WTC11 (cell line): ENCODE measurements around the gene ZNF672. TPM values are rescaled to one million over a fixed set of nuclear protein-coding genes. Genes with fewer than 3 reads are reported as not detected.

Experiments used
- ATAC-seq: fragments of 200-7000 bp; cut with Tn5 transposase; 2 replicates; pipeline ENCODE4 v1.10.0; 2021; ENCODE audit warnings: mild to moderate bottlenecking, moderate library complexity
- CTCF ChIA-PET: fragments of 300-600 bp; sonication (Branson Sonifier 250); formaldehyde crosslinking; loops from one replicate; lab custom pipeline; 2021; ENCODE audit warnings: antibody characterized with exemption; lab: Charles Lee
- POLR2A ChIA-PET: fragments of 350-600 bp; sonication (Branson Sonifier 250); formaldehyde crosslinking; loops from one replicate; lab custom pipeline; 2021; ENCODE audit warnings: antibody characterized with exemption; lab: Charles Lee
- DNase-seq: peaks from one replicate; pipeline ENCODE4 v3.0.0; 2021; ENCODE audit warnings: low spot score
- H3K27ac Mint-ChIP-seq: 2 replicates; pipeline ENCODE4 v1.8.0; 2021; ENCODE audit warnings: mixed read lengths
- H3K27me3 Mint-ChIP-seq: 2 replicates; pipeline ENCODE4 v1.8.0; 2021; ENCODE audit warnings: low read depth, mild to moderate bottlenecking, moderate library complexity, mixed read lengths
- H3K36me3 Mint-ChIP-seq: 2 replicates; pipeline ENCODE4 v1.8.0; 2021; ENCODE audit warnings: mixed read lengths
- H3K4me1 Mint-ChIP-seq: 2 replicates; pipeline ENCODE4 v1.8.0; 2022; ENCODE audit warnings: mixed read lengths
- H3K4me3 Mint-ChIP-seq: 2 replicates; pipeline ENCODE4 v1.8.0; 2021; ENCODE audit warnings: mild to moderate bottlenecking, moderate library complexity, mixed read lengths
- H3K9me3 Mint-ChIP-seq: 2 replicates; pipeline ENCODE4 v1.8.0; 2021; ENCODE audit warnings: mixed read lengths
- ATF2 ChIP-seq: sonication (generic); formaldehyde crosslinking; IDR thresholded peaks from 2 replicates; pipeline ENCODE4 v1.8.1; 2022; ENCODE audit warnings: low read depth, missing genetic modification reagents, borderline replicate concordance
- CDX4 ChIP-seq: fragments of 250-450 bp; sonication (Bioruptor Pico); IDR thresholded peaks from 2 replicates; pipeline ENCODE4 v1.9.0; 2021; ENCODE audit warnings: moderate library complexity, mild to moderate bottlenecking, inconsistent platforms, borderline replicate concordance
- EMX1 ChIP-seq: fragments of 250-450 bp; sonication (Bioruptor Pico); IDR thresholded peaks from 2 replicates; pipeline ENCODE4 v1.8.0; 2021; ENCODE audit warnings: mild to moderate bottlenecking
- ERG ChIP-seq: fragments of 250-450 bp; sonication (Bioruptor Pico); IDR thresholded peaks from 2 replicates; pipeline ENCODE4 v1.8.0; 2021; ENCODE audit warnings: mild to moderate bottlenecking
- ESRRA ChIP-seq: sonication (generic); formaldehyde crosslinking; IDR thresholded peaks from 2 replicates; pipeline ENCODE4 v1.8.1; 2022; ENCODE audit warnings: mild to moderate bottlenecking, missing genetic modification reagents, borderline replicate concordance
- JAZF1 ChIP-seq: fragments of 250-450 bp; sonication (Bioruptor Pico); IDR thresholded peaks from 2 replicates; pipeline ENCODE4 v1.9.0; 2021; ENCODE audit warnings: moderate library complexity, mild to moderate bottlenecking, inconsistent platforms
- MLX ChIP-seq: sonication (generic); formaldehyde crosslinking; IDR thresholded peaks from 2 replicates; pipeline ENCODE4 v1.8.1; 2023; ENCODE audit warnings: mild to moderate bottlenecking, missing genetic modification reagents, moderate library complexity
- NR1H2 ChIP-seq: sonication (generic); formaldehyde crosslinking; IDR thresholded peaks from 2 replicates; pipeline ENCODE4 v1.9.0; 2021; ENCODE audit warnings: mild to moderate bottlenecking, moderate library complexity, missing genetic modification reagents
- NR3C1 ChIP-seq: sonication (generic); formaldehyde crosslinking; conservative IDR thresholded peaks from 2 replicates; pipeline ENCODE4 v1.8.1; 2023; ENCODE audit warnings: low read depth, mild to moderate bottlenecking, missing genetic modification reagents
- RORB ChIP-seq: fragments of 250-450 bp; sonication (Bioruptor Pico); IDR thresholded peaks from 2 replicates; pipeline ENCODE4 v1.9.0; 2021; ENCODE audit warnings: mild to moderate bottlenecking
- SMAD3 ChIP-seq: sonication (generic); formaldehyde crosslinking; IDR thresholded peaks from 2 replicates; pipeline ENCODE4 v1.8.0; 2022; ENCODE audit warnings: missing genetic modification reagents, mild to moderate bottlenecking, borderline replicate concordance
- SMAD4 ChIP-seq: sonication (generic); formaldehyde crosslinking; IDR thresholded peaks from 2 replicates; pipeline ENCODE4 v1.8.0; 2022; ENCODE audit warnings: mild to moderate bottlenecking, missing genetic modification reagents
- SOX15 ChIP-seq: fragments of 250-450 bp; sonication (Bioruptor Pico); IDR thresholded peaks from 2 replicates; pipeline ENCODE4 v1.9.0; 2021; ENCODE audit warnings: mild to moderate bottlenecking
- TCF7 ChIP-seq: sonication (generic); formaldehyde crosslinking; IDR thresholded peaks from 2 replicates; pipeline ENCODE4 v1.8.0; 2022; ENCODE audit warnings: mild to moderate bottlenecking, low read depth, missing genetic modification reagents, moderate library complexity
- USF2 ChIP-seq: sonication (generic); formaldehyde crosslinking; IDR thresholded peaks from 2 replicates; pipeline ENCODE4 v1.8.1; 2023; ENCODE audit warnings: mild to moderate bottlenecking, missing genetic modification reagents, moderate library complexity
- ZBTB43 ChIP-seq: sonication (generic); formaldehyde crosslinking; IDR thresholded peaks from 2 replicates; pipeline ENCODE4 v1.8.1; 2023; ENCODE audit warnings: mild to moderate bottlenecking, missing genetic modification reagents
- ZNF138 ChIP-seq: sonication (generic); formaldehyde crosslinking; conservative IDR thresholded peaks from 2 replicates; pipeline ENCODE4 v1.8.1; 2022; ENCODE audit warnings: mild to moderate bottlenecking, moderate library complexity, missing genetic modification reagents
- ZNF281 ChIP-seq: sonication (generic); formaldehyde crosslinking; IDR thresholded peaks from 2 replicates; pipeline ENCODE4 v1.8.0; 2023; ENCODE audit warnings: mild to moderate bottlenecking, missing genetic modification reagents
- ZNF317 ChIP-seq: sonication (generic); formaldehyde crosslinking; IDR thresholded peaks from 2 replicates; pipeline ENCODE4 v1.8.1; 2023; ENCODE audit warnings: low read depth, mild to moderate bottlenecking, moderate library complexity, missing genetic modification reagents, borderline replicate concordance
- ZNF396 ChIP-seq: fragments of 250-450 bp; sonication (Bioruptor Pico); IDR thresholded peaks from 2 replicates; pipeline ENCODE4 v1.8.0; 2021; ENCODE audit warnings: mild to moderate bottlenecking, moderate library complexity, borderline replicate concordance
- total RNA-seq: library from RNA; stranded (reverse); gene quantifications from 3 replicates; pipeline ENCODE4 v1.2.3, GENCODE V29; 2021

The ZNF672 gene
- total RNA-seq, 1 experiment from 2014 or later, result 37.9 TPM

GRCh38 chr1:248849637-248850036, 11.6 kb downstream of the ZNF672 start:
- Mint-ChIP-seq H3K27ac (0 out of 2 replicates have a peak overlapping the region, but pooled peaks have one; percentile 44), H3K4me1 (no peaks in the 10 kb centered on the region), H3K27me3 (no peaks in the 10 kb centered on the region), H3K9me3 (no peaks in the 10 kb centered on the region), H3K36me3 (peaks cover 22% of the 10 kb centered on the region), H3K4me3 (no peak overlapping the region)
- ChIA-PET CTCF (interaction anchor here (2.7 kb wide), 1 partner anchor 8 kb away, joined by 13 read pairs; no protein-coding TSS in a partner anchor), POLR2A (no interaction called here)
- ATAC-seq, result no peak
- TF ChIP-seq ZNF396 (CRISPR knock-in tag) (no peak), NR1H2 (no peak), ERG (CRISPR knock-in tag) (no peak), ZNF138 (CRISPR knock-in tag) (no peak)
- no peak for DNase-seq

GRCh38 chr1:248850124-248850523, 12.1 kb downstream of the ZNF672 start:
- H3K9me3 Mint-ChIP-seq, result no peaks in the 10 kb centered on the region
- peaks cover 22% of the 10 kb centered on the region for H3K36me3 Mint-ChIP-seq
- ChIA-PET CTCF (interaction anchor here (2.7 kb wide), 1 partner anchor 9 kb away, joined by 13 read pairs; no protein-coding TSS in a partner anchor), POLR2A (no interaction called here)
- ATAC-seq (no peak), DNase-seq (no peak)
- H3K4me3 Mint-ChIP-seq, result no peak overlapping the region
- TF ChIP-seq NR3C1 (CRISPR knock-in tag) (no peak), SMAD3 (no peak), ZNF281 (CRISPR knock-in tag) (no peak)
- 0 out of 2 replicates have a peak overlapping the region, but pooled peaks have one; percentile 44 for H3K27ac Mint-ChIP-seq
- no peaks in the 10 kb centered on the region for H3K4me1 Mint-ChIP-seq
- H3K27me3 Mint-ChIP-seq, result no peaks in the 10 kb centered on the region

- DNase-seq (no peak), ATAC-seq (no peak)
- ChIA-PET POLR2A (no interaction called here), CTCF (interaction anchor here (2.7 kb wide), 1 partner anchor 9 kb away, joined by 13 read pairs; no protein-coding TSS in a partner anchor)
- Mint-ChIP-seq H3K9me3 (no peaks in the 10 kb centered on the region), H3K27me3 (no peaks in the 10 kb centered on the region), H3K4me3 (no peak overlapping the region), H3K4me1 (no peaks in the 10 kb centered on the region), H3K36me3 (peaks cover 17% of the 10 kb centered on the region), H3K27ac (no peak overlapping the region)
- TF ChIP-seq SMAD4 (no peak), EMX1 (CRISPR knock-in tag) (no peak), RORB (CRISPR knock-in tag) (no peak), ATF2 (CRISPR knock-in tag) (no peak), SOX15 (no peak), TCF7 (CRISPR knock-in tag) (no peak), ZNF317 (no peak), SMAD3 (no peak), CDX4 (no peak), MLX (CRISPR knock-in tag) (no peak), JAZF1 (CRISPR knock-in tag) (no peak), ESRRA (CRISPR knock-in tag) (no peak), USF2 (CRISPR knock-in tag) (no peak), ZBTB43 (CRISPR knock-in tag) (no peak)
These were observed 12.7 kb downstream of the ZNF672 start for GRCh38 chr1:248850536-248851251.
